ENCODE measurements around the gene SLC25A20. TPM values are rescaled to one million over a fixed set of nuclear protein-coding genes. Genes with fewer than 3 reads are reported as not detected.

Gene SLC25A20
- total RNA-seq, 4 donors from 2014 or later, result 8.4 to 83.8 (median 31.7) TPM

DNA sequence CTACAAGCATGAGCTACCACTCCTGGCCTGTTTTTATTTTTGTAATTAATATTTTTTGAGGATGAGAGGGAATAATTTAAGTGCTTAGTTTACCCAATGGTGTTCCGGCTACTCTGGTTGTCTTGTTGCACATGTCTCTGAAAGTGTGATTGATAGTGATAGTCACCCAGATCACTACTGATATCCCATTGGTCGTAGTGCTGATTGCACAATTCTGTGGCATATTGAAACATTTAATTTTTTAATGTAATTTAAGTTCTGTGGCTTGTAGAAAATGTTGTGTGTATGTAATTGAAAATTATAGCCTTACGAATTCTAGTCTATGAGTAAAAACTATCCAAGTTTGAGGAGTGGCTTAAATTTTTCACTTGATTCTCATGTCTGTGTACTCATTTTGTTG, 31.9 kb upstream of the SLC25A20 start:
- Histone ChIP-seq H3K36me3 (peaks cover 0 to 15% (median under 1%) of the 10 kb centered on the region in 4 donors), H3K9me3 (no peaks in the 10 kb centered on the region), H3K4me1 (peaks cover 21 to 65% (median 31%) of the 10 kb centered on the region in 4 donors), H3K27ac (no peak overlapping the region), H3K4me3 (no peak overlapping the region), H3K27me3 (no peaks in the 10 kb centered on the region)
- no peak for TF ChIP-seq EP300 (IDR thresholded peaks at IDR 0.05; ENCODE audit: low read depth)
- no peak for TF ChIP-seq POLR2A (IDR thresholded peaks at IDR 0.05)
- no peak for TF ChIP-seq POLR2AphosphoS5 (IDR thresholded peaks at IDR 0.05)
- TF ChIP-seq, protein P1, sequence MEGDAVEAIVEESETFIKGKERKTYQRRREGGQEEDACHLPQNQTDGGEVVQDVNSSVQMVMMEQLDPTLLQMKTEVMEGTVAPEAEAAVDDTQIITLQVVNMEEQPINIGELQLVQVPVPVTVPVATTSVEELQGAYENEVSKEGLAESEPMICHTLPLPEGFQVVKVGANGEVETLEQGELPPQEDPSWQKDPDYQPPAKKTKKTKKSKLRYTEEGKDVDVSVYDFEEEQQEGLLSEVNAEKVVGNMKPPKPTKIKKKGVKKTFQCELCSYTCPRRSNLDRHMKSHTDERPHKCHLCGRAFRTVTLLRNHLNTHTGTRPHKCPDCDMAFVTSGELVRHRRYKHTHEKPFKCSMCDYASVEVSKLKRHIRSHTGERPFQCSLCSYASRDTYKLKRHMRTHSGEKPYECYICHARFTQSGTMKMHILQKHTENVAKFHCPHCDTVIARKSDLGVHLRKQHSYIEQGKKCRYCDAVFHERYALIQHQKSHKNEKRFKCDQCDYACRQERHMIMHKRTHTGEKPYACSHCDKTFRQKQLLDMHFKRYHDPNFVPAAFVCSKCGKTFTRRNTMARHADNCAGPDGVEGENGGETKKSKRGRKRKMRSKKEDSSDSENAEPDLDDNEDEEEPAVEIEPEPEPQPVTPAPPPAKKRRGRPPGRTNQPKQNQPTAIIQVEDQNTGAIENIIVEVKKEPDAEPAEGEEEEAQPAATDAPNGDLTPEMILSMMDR (IDR thresholded peaks at IDR 0.05), result no peak
- intact Hi-C loops (cut with DNase I; ENCODE audit: low total_unique reads), result no loop called here
- in situ Hi-C loops (cut with MboI; ENCODE audit: low pct_ligation_motif_present in 1 of 4, low pct_unique_long_range_greater_than_20kb in 1 of 4, low sequenced_read_pairs in 3 of 4), result no loop called here
- whole genome bisulfite sequencing, 2 donors (ENCODE audit: low coverage in 1 of 2), result 84 to 88% methylated on average over 3 of the region's 3 CpGs
- no peak for DNase-seq

- 63 to 68% methylated on average over 3 of the region's 3 CpGs for WGBS, 2 donors (ENCODE audit: low coverage in 1 of 2)
- Histone ChIP-seq H3K4me1 (peaks cover 21 to 65% (median 31%) of the 10 kb centered on the region in 4 donors), H3K27me3 (no peaks in the 10 kb centered on the region), H3K36me3 (peaks cover 0 to 24% (median 6%) of the 10 kb centered on the region in 4 donors), H3K4me3 (no peak overlapping the region), H3K9me3 (no peaks in the 10 kb centered on the region), H3K27ac (no peak overlapping the region)
- in situ Hi-C loops (cut with MboI; ENCODE audit: low pct_ligation_motif_present in 1 of 4, low pct_unique_long_range_greater_than_20kb in 1 of 4, low sequenced_read_pairs in 3 of 4), result no loop called here
- intact Hi-C loops (cut with DNase I; ENCODE audit: low total_unique reads), result no loop called here
- TF ChIP-seq POLR2AphosphoS5 (IDR thresholded peaks at IDR 0.05) (no peak), EP300 (IDR thresholded peaks at IDR 0.05; ENCODE audit: low read depth) (no peak), POLR2A (IDR thresholded peaks at IDR 0.05) (no peak)
- TF ChIP-seq, protein P1 (IDR thresholded peaks at IDR 0.05), result no peak
- DNase-seq, result no peak
These were observed 30.8 kb upstream of the SLC25A20 start for GRCh38 chr3:48929358-48930035.

GRCh38 chr3:48928679-48929078, 30.0 kb upstream of the SLC25A20 start:
- Histone ChIP-seq H3K27ac (peak overlapping the region in 1 of 4 donors; percentile 26), H3K4me3 (no peak overlapping the region), H3K9me3 (no peaks in the 10 kb centered on the region), H3K36me3 (peaks cover 0 to 30% (median 10%) of the 10 kb centered on the region in 4 donors), H3K27me3 (no peaks in the 10 kb centered on the region), H3K4me1 (peaks cover 21 to 65% (median 31%) of the 10 kb centered on the region in 4 donors)
- in situ Hi-C loops (cut with MboI; ENCODE audit: low pct_ligation_motif_present in 1 of 4, low pct_unique_long_range_greater_than_20kb in 1 of 4, low sequenced_read_pairs in 3 of 4) (no loop called here), intact Hi-C loops (cut with DNase I; ENCODE audit: low total_unique reads) (no loop called here)
- 77 to 93% methylated on average over 1 of the region's 1 CpG for WGBS, 2 donors (ENCODE audit: low coverage in 1 of 2)
- TF ChIP-seq POLR2A (IDR thresholded peaks at IDR 0.05) (no peak), EP300 (IDR thresholded peaks at IDR 0.05; ENCODE audit: low read depth) (no peak), POLR2AphosphoS5 (IDR thresholded peaks at IDR 0.05) (no peak)
- TF ChIP-seq, protein P1 (IDR thresholded peaks at IDR 0.05), result no peak
- no peak for DNase-seq

- peak overlapping the region in 1 of 4 donors; percentile 48 for H3K27ac ChIP-seq
- 13% methylated on average over 2 of the region's 2 CpGs; no CpG with 5 or more reads in 1 of the 2 donors for WGBS, 2 donors (ENCODE audit: low coverage in 1 of 2)
- H3K4me3 ChIP-seq, result no peak overlapping the region
- H3K36me3 ChIP-seq, result peaks cover 0 to 31% (median 13%) of the 10 kb centered on the region in 4 donors
- in situ Hi-C loops (cut with MboI; ENCODE audit: low pct_ligation_motif_present in 1 of 4, low pct_unique_long_range_greater_than_20kb in 1 of 4, low sequenced_read_pairs in 3 of 4), result no loop called here
- no peaks in the 10 kb centered on the region for H3K9me3 ChIP-seq
- intact Hi-C loops (cut with DNase I; ENCODE audit: low total_unique reads), result no loop called here
- no peaks in the 10 kb centered on the region for H3K27me3 ChIP-seq
- no peak for TF ChIP-seq EP300 (IDR thresholded peaks at IDR 0.05; ENCODE audit: low read depth)
- TF ChIP-seq, protein P1 (IDR thresholded peaks at IDR 0.05), result no peak
- TF ChIP-seq POLR2AphosphoS5 (IDR thresholded peaks at IDR 0.05), result no peak
- TF ChIP-seq POLR2A (IDR thresholded peaks at IDR 0.05), result no peak
- H3K4me1 ChIP-seq, result peaks cover 21 to 65% (median 31%) of the 10 kb centered on the region in 4 donors
- no peak for DNase-seq
These were observed 29.2 kb upstream of the SLC25A20 start for GRCh38 chr3:48927928-48928327.
